Femur (tissue), 1 donor: ENCODE measurements around the gene ADAM15.
A peak's percentile ranks its signal among the peaks of the same experiment; 100 is the strongest.

Experiments
- DNase-seq: peaks from one replicate; pipeline ENCODE4 v3.0.0-alpha.2; 2017

The ADAM15 gene

GRCh38 chr1:155012026-155012546 is 39.0 kb upstream of the ADAM15 start:
- peak; percentile 60 for DNase-seq

- no peak for DNase-seq
Observed at GRCh38 chr1:155012776-155013602, 38.1 kb upstream of the ADAM15 start.

GRCh38 chr1:155013632-155014031 is 37.5 kb upstream of the ADAM15 start:
- no peak for DNase-seq

DNA sequence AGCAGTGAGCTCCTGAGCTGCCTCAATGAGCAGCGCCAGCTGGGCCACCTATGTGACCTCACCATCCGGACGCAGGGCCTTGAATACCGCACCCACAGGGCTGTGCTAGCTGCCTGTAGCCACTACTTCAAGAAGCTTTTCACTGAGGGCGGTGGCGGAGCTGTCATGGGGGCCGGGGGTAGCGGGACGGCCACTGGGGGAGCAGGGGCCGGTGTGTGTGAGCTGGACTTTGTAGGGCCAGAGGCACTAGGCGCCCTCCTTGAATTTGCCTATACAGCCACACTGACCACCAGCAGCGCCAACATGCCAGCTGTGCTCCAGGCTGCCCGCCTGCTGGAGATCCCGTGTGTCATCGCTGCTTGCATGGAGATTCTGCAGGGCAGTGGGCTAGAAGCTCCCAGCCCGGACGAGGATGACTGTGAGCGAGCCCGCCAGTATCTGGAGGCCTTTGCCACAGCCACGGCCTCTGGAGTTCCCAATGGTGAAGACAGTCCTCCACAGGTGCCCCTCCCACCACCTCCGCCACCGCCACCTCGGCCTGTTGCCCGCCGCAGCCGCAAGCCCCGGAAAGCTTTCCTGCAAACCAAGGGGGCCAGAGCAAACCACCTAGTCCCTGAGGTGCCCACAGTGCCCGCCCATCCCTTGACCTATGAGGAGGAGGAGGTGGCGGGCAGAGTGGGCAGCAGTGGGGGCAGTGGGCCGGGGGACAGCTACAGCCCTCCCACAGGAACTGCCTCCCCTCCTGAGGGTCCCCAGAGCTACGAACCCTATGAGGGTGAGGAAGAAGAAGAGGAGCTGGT is 36.2 kb upstream of the ADAM15 start:
- no peak for DNase-seq

DNA sequence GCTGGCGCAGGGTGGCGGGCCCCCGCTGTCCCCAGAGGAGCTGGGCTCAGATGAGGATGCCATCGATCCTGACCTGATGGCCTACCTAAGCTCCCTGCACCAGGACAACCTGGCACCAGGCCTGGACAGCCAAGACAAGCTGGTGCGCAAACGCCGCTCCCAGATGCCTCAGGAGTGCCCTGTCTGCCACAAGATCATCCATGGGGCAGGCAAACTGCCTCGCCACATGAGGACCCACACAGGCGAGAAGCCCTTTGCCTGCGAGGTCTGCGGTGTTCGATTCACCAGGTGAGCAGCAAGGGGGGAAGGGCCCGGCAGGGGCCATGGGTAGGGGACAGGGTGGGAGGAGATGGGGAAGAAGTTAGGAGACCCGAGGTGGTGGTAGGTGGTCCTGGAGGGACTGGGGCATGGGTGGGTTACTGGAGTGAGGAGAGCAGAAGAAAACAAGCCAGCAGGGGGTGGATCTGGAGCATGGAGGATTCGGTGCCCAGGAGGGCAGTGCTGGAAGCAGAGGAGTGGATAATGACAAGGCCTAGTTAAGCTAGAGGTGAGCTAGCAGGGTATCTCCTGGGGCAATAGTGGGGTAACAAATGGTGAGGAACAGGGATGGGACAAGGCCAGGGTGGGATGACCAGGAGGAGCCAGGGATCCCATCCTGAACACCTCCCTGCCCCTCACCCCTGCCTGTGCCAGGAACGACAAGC is 35.4 kb upstream of the ADAM15 start:
- DNase-seq: no peak

DNA sequence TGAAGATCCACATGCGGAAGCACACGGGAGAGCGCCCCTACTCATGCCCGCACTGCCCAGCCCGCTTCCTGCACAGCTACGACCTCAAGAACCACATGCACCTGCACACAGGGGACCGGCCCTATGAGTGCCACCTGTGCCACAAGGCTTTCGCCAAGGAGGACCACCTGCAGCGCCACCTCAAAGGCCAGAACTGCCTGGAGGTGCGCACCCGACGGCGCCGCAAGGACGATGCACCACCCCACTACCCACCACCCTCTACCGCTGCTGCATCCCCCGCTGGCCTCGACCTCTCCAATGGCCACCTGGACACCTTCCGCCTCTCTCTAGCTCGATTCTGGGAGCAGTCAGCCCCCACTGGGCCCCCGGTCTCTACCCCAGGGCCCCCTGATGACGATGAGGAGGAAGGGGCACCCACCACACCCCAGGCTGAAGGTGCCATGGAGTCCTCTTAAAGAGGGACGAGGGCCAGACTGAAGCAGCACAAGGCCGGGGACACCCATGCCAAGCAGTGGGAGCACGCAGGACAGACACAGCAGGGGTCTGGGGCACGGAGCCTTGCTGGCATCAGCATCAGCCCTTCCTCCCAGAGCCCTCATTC is 34.8 kb upstream of the ADAM15 start:
- DNase-seq: no peak

GRCh38 chr1:155017041-155017945 is 33.8 kb upstream of the ADAM15 start:
- peak; percentile 91 for DNase-seq

DNA sequence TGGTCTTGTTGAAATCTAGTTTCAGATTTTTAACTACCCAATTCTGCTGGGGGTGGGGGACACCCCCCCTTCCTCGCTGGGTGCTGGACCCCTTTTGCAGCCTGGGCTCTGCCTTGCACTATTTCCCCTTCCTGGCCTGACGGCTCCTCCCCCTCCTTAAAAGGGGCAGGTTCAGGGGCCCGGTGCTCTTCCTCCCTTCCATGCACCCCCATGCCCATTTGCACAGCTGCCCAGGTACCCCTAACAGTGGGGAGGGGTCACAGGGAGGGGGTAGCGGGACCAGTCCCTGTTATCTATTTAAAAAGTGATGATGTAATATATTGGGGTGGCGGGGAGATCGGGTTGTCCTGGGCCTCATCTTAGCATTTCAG is 33.2 kb upstream of the ADAM15 start:
- DNase-seq: no peak

DNA sequence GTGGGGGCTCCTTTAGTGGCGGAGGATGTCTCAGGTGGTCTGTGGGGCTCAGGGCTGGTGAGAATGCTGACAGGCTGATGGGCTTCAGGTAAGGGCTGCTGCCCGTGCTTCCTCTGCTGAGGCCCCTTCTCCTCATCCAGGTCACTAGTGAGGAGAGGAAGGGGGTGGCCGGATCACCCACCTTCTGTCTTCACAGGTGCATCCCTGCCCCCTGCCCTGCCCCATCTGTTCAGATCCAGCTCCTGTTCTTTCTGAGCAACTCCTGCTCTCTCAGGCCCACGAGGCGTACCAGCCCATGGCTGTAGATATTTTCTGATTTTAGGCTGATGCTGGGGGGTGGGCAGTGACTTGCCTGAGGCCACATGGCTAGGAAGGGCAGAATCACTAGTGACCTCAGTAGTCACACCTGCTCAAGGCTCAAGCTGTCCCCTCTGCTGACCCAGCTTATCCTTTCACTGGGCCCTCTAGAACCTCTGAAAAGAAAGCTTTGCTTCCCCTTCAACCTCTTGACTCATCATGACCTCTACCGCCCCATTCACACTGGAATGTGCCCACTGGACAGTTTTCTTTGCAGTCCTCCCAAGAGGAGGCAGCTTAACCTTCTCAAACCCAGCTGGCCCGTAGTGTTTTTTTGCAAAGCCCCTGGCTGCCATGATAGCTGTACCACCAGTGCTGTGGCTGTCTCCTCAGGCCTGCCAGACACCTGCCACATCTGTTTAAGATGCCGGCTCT is 32.3 kb upstream of the ADAM15 start:
- DNase-seq: no peak

DNA sequence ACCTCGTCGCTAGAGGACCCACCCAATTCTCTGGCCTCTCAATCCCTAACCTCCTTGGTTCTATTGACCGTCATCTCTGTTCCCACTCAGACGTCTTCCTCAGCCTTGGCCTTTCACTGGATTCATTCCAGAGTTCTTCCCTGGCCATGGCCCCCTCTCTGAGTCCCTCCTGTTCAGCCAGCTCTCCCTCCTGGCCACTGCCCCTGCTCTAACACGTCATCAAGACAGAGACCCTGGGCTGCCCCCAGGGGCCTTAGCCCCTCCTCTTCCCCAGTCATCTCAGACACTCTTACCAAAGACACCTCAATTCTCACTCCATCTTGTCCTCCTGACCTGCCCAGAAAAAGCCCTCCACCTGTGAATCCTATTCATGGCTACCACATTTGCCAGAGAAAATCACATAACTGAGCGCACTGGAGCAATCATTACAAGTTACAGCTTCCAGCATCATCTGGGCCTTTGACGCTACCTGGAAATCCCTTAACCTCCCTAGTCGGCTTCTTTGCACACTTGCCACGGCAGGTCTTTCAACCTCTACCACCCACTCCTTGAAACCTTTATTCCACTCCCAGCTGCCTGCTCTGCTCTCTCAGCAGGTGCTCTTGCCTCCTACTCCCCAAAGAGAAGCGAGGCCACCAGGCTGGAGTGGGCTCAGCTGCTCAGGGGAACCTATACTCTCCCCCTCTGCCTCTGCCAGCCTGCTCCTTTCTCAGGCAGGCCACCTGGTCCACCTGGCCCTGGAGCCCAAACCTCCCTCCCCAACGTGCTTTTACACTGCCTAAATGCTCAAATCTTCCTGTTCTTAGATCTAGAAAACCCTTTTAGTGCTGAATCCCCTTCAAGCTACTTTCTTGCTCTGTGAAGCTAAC is 31.5 kb upstream of the ADAM15 start:
- DNase-seq: no peak

DNA sequence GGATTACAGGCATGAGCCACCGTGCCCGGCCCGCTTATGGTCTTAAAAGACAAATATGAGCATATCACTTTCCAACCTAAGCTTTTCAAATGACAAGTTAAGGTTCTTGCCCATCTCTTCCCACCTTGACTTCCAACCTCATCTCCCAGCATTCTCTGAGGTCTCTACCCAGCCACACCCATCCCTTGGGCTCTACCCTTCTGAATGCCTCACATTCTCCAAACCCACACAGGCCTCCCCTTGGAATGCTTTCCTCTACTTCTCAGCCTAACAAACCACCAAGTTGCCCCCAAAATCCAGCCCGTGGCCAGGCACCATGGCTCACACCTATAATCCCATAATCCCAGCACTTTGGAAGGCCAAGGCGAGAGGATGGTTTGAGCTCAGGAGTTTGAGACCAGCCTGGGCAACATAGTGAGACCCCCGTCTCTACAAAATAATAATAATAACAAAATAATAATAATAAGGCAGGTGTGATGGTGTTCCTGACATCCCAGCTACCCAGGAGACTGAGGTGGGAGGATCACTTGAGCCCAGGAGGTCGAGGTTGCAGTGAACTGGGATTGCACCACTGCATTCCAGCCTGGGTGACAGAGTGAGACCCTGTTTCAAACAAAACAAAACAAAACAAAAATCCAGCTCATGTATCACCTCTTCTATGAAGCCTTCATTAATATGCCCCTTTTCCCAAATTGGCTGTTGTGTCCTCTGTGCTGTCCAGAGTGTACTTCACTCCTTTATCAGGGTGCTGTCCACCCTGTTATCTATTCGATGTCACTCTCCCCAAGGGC is 28.8 kb upstream of the ADAM15 start:
- DNase-seq: no peak

DNA sequence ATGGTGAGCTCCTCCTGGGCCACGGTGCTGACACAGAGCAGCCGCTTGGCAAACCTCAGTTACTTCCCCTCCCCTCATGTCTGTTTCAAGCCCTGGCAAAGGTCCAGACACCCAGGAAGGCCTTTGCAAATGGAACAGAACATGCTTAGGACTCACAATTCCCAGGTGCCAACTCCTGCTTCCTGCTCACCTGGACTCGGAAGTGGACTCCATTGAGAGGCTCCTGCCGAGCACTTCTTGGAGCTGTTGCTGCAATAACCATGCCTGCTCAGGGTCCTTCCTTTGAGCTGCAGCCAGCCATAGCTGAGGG is 28.2 kb upstream of the ADAM15 start:
- no peak for DNase-seq

- no peak for DNase-seq
Observed at GRCh38 chr1:155023627-155024026, 27.5 kb upstream of the ADAM15 start.

- DNase-seq: no peak
Observed at GRCh38 chr1:155024315-155024714, 26.8 kb upstream of the ADAM15 start.

- no peak for DNase-seq
Observed at GRCh38 chr1:155026154-155026553, 25.0 kb upstream of the ADAM15 start.

DNA sequence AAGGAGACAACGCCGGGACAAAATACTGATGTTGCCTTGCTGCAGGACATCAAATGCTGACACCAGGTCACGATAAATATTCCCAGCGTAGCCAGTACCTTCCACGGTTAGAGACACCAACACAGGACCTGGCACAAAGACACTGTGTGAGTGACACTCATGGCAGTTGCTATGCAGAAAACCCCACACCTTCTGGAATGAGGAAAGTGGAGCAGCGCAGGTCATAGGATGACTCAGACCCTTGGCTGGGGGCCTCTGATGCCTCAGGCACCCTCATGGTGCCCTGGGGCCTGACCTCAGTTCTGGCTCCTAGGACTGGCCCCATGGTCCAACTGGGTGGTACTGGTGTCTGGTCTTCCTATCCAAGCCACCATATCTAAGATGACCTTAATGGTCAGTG is 24.5 kb upstream of the ADAM15 start:
- DNase-seq: no peak

GRCh38 chr1:155029513-155030242 is 21.4 kb upstream of the ADAM15 start:
- DNase-seq: no peak

DNA sequence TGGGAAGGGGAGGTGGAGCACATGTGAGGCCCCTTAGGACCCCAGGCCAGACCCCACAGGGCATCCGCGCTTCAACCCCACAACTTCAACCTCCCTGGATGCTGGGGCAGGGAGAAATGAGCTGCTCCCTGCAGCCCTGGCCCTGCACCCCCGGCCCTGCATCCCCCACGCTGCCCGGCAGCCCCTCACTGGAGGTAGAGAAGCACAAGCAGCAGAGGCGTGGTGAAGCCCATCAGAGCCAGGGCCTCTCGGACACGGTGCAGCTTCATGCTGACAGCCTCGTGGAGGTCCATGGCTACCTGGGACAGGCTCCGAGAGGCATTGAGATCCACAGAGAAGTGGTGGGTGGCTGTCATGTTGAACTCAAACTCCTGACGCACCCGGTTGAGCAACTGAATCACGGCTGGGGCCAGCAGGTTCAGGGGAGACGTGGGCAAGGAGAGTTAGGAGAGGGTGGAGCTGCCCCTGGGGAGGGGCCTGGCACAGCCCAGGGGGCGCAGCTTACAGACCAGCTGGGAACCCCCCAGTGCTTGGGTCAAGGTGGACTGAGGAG is 20.8 kb upstream of the ADAM15 start:
- DNase-seq: no peak
